ENCODE results near the gene SLC13A4.

DNA sequence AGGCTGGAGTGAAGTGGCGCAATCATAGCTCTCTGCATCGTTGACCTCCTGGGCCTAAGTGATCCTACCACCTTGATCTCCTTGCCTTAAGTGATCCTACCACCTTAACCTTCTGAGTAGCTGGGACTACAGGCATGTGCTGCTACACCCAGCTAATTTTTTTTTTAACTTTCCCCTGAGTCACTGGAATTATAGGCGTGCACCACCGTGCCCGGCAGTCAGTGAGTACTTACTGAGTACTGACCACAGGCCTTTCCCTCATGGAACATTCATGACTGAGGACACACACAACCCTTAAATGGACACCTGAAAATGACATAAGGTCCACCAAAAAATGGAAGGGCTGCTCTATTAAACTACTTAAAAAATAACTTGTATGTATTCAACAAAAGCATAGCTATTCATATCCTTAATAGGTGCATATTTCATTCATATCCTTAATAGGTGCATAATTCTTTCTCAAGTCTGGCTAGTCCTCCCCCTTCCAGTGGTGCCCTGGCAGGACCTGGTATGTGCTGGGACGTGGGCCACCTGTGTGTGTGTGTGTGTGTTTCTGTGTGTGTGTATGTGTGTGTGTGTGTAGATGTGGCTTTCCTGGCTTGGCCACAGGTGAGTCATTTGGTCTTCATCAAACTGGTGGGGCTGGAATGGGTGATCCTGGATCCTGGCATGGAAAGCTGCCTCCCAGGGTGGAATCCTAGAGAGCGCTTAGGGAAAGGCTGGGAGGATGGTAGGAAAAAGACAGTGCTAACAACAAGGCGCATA, 17.1 kb upstream of the SLC13A4 start:
- TF ChIP-seq, protein P1, sequence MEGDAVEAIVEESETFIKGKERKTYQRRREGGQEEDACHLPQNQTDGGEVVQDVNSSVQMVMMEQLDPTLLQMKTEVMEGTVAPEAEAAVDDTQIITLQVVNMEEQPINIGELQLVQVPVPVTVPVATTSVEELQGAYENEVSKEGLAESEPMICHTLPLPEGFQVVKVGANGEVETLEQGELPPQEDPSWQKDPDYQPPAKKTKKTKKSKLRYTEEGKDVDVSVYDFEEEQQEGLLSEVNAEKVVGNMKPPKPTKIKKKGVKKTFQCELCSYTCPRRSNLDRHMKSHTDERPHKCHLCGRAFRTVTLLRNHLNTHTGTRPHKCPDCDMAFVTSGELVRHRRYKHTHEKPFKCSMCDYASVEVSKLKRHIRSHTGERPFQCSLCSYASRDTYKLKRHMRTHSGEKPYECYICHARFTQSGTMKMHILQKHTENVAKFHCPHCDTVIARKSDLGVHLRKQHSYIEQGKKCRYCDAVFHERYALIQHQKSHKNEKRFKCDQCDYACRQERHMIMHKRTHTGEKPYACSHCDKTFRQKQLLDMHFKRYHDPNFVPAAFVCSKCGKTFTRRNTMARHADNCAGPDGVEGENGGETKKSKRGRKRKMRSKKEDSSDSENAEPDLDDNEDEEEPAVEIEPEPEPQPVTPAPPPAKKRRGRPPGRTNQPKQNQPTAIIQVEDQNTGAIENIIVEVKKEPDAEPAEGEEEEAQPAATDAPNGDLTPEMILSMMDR (conservative IDR thresholded peaks at IDR 0.05 in 1 of 2, IDR thresholded peaks at IDR 0.05 in 1 of 2; ENCODE audit: low read depth in 1 of 2, low read length in 2 of 2): no peak
- no peak for TF ChIP-seq EZH2 (IDR thresholded peaks at IDR 0.05; ENCODE audit: low read length, missing control alignments)

All from fibroblast of lung (primary cell).